Fibroblast of lung (primary cell): ENCODE measurements around the gene CDH12. TPM values are rescaled to one million over a fixed set of nuclear protein-coding genes. Genes with fewer than 3 reads are reported as not detected.

Experiments used
- DNase-seq, 2 donors: peaks; one replicate each; pipeline versions ENCODE4 v3.0.0 to v3.0.0-alpha.2; 2010; ENCODE audit warnings: low read depth in 2 of 2
- H2AFZ ChIP-seq: 2 replicates; pipeline ENCODE4 v1.5.1; 2012; ENCODE audit warnings: low read length, control low read depth, inconsistent platforms
- H3K27ac ChIP-seq: 2 replicates; pipeline ENCODE4 v1.5.1; 2011; ENCODE audit warnings: low read length, control low read depth; ENCODE audit not compliant: insufficient read depth
- H3K27me3 ChIP-seq: 2 replicates; pipeline ENCODE4 v1.5.1; 2011; ENCODE audit warnings: mild to moderate bottlenecking, low read length; ENCODE audit not compliant: control insufficient read depth, insufficient read depth
- H3K36me3 ChIP-seq: 2 replicates; pipeline ENCODE4 v1.5.1; 2011; ENCODE audit warnings: low read length; ENCODE audit not compliant: control insufficient read depth, insufficient read depth
- H3K4me1 ChIP-seq: 2 replicates; pipeline ENCODE4 v1.5.1; 2011; ENCODE audit warnings: low read length; ENCODE audit not compliant: control insufficient read depth, insufficient read depth; ENCODE audit errors: extremely low read depth
- H3K4me2 ChIP-seq: 2 replicates; pipeline ENCODE4 v1.5.1; 2011; ENCODE audit warnings: low read length, control low read depth; ENCODE audit not compliant: insufficient read depth; ENCODE audit errors: extremely low read depth
- H3K4me3 ChIP-seq, 4 experiments: fragments of 200-600 bp in 1 of 4; sonication (generic) in 1 of 4; replicated peaks in 1 of 4; 2 replicates each; pipeline ENCODE4 v1.5.1; 2011 to 2016; ENCODE audit warnings: low read length in 4 of 4, low read depth in 3 of 4, mild to moderate bottlenecking in 3 of 4, control low read depth in 2 of 4, inconsistent platforms in 1 of 4, mixed read lengths in 1 of 4; ENCODE audit not compliant: insufficient read depth in 1 of 4; ENCODE audit errors: control extremely low read depth in 1 of 4
- H3K79me2 ChIP-seq: 2 replicates; pipeline ENCODE4 v1.5.1; 2012; ENCODE audit warnings: mild to moderate bottlenecking, low read length, inconsistent platforms; ENCODE audit not compliant: control insufficient read depth, insufficient read depth
- H3K9ac ChIP-seq: 2 replicates; pipeline ENCODE4 v1.5.1; 2011; ENCODE audit warnings: mild to moderate bottlenecking, low read length, control low read depth; ENCODE audit not compliant: insufficient read depth
- H3K9me3 ChIP-seq: 2 replicates; pipeline ENCODE4 v1.5.1; 2012; ENCODE audit warnings: low read depth, low read length; ENCODE audit not compliant: control insufficient read depth, insufficient read depth
- H4K20me1 ChIP-seq: 2 replicates; pipeline ENCODE4 v1.5.1; 2011; ENCODE audit warnings: low read length; ENCODE audit not compliant: control insufficient read depth, insufficient read depth; ENCODE audit errors: extremely low read depth
- CTCF ChIP-seq, 2 donors: IDR thresholded peaks in 1 of 2; conservative IDR thresholded peaks in 1 of 2; 1 replicate in 1 of 2; 2 replicates in 1 of 2; pipeline ENCODE4 v1.5.1; 2011 to 2012; ENCODE audit warnings: low read length in 2 of 2, control low read depth in 1 of 2, inconsistent platforms in 1 of 2, low read depth in 1 of 2, mild to moderate bottlenecking in 1 of 2
- EZH2 ChIP-seq: IDR thresholded peaks from 2 replicates; pipeline ENCODE4 v1.5.1; 2012; ENCODE audit warnings: low read length, control low read depth, mild to moderate bottlenecking; ENCODE audit errors: missing control alignments
- polyA plus RNA-seq, 2 donors: library from polyadenylated mRNA; depleted of rRNA in 1 of 2; stranded (reverse) in 1 of 2; unstranded in 1 of 2; fragments of >200 nt; gene quantifications; 2 replicates each; pipeline ENCODE4 v1.2.1, GENCODE V29; 2011 to 2012; ENCODE audit warnings: missing spikeins in 1 of 2
- total RNA-seq: library from RNA; depleted of rRNA; stranded (reverse); fragments of >200 nt; gene quantifications from 2 replicates; pipeline ENCODE4 v1.2.1, GENCODE V29; 2014

CDH12 gene
- total and polyA plus RNA-seq, 2 donors (not counting 1 experiment from before 2014, with no cell fraction given) = 0.02 TPM; not detected in 1

GRCh38 chr5:22719842-22720241 lies 133.3 kb downstream of the CDH12 start:
- Histone ChIP-seq H3K27me3 (no peaks in the 10 kb centered on the region), H3K9me3 (no peaks in the 10 kb centered on the region), H3K9ac (no peak overlapping the region), H3K4me1 (no peaks in the 10 kb centered on the region), H3K27ac (no peak overlapping the region), H3K79me2 (no peaks in the 10 kb centered on the region), H4K20me1 (no peaks in the 10 kb centered on the region), H3K4me2 (no peak overlapping the region), H3K4me3 (no peak overlapping the region), H3K36me3 (no peaks in the 10 kb centered on the region), H2AFZ (no peak overlapping the region)
- TF ChIP-seq EZH2 (no peak), CTCF (conservative IDR thresholded peaks at IDR 0.05 in 1 of 2, IDR thresholded peaks at IDR 0.05 in 1 of 2; ENCODE audit: low read depth in 1 of 2, low read length in 2 of 2) (no peak)
- DNase-seq = no peak

- no peak for TF ChIP-seq CTCF (conservative IDR thresholded peaks at IDR 0.05 in 1 of 2, IDR thresholded peaks at IDR 0.05 in 1 of 2; ENCODE audit: low read depth in 1 of 2, low read length in 2 of 2)
- no peak for TF ChIP-seq EZH2
- no peaks in the 10 kb centered on the region for H3K9me3 ChIP-seq
- no peak for DNase-seq
Measured at GRCh38 chr5:22710660-22711059, 142.5 kb downstream of the CDH12 start.

GRCh38 chr5:22709743-22710142 lies 143.4 kb downstream of the CDH12 start:
- Histone ChIP-seq H3K9me3 (no peaks in the 10 kb centered on the region), H3K9ac (no peak overlapping the region), H3K27me3 (no peaks in the 10 kb centered on the region), H3K4me1 (no peaks in the 10 kb centered on the region), H3K4me3 (no peak overlapping the region), H2AFZ (no peak overlapping the region), H3K79me2 (no peaks in the 10 kb centered on the region), H4K20me1 (no peaks in the 10 kb centered on the region), H3K4me2 (no peak overlapping the region), H3K27ac (no peak overlapping the region), H3K36me3 (no peaks in the 10 kb centered on the region)
- TF ChIP-seq EZH2 (no peak), CTCF (conservative IDR thresholded peaks at IDR 0.05 in 1 of 2, IDR thresholded peaks at IDR 0.05 in 1 of 2; ENCODE audit: low read depth in 1 of 2, low read length in 2 of 2) (no peak)
- no peak for DNase-seq

More at GRCh38 chr5:22710660-22711059, 142.5 kb downstream of the CDH12 start:
- Histone ChIP-seq H3K4me3 (no peak overlapping the region), H3K4me2 (no peak overlapping the region), H3K27ac (no peak overlapping the region), H3K79me2 (no peaks in the 10 kb centered on the region), H3K4me1 (no peaks in the 10 kb centered on the region), H4K20me1 (no peaks in the 10 kb centered on the region), H3K27me3 (no peaks in the 10 kb centered on the region), H3K36me3 (no peaks in the 10 kb centered on the region), H3K9ac (no peak overlapping the region), H2AFZ (no peak overlapping the region)
